ENCODE data around the gene RPAIN. TPM values are rescaled to one million over a fixed set of nuclear protein-coding genes. Genes with fewer than 3 reads are reported as not detected.

The RPAIN gene, protein sequence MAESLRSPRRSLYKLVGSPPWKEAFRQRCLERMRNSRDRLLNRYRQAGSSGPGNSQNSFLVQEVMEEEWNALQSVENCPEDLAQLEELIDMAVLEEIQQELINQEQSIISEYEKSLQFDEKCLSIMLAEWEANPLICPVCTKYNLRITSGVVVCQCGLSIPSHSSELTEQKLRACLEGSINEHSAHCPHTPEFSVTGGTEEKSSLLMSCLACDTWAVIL
- total RNA-seq, result 10 to 100 TPM; 18.9 to 19.7 TPM
- long read RNA-seq, donor 1, partial matches to known transcripts, result 0 of 7 reads
- long read RNA-seq, donor 1, other reads (novel, unspliced or antisense), result 0 of 7 reads
- long read RNA-seq, donor 2, transcript RPAIN-202 (6 exons, 1,394 nt), result minor isoform, 5 of 40 reads
- long read RNA-seq, donor 2, transcript RPAIN-203 (7 exons, 1,535 nt), result major isoform, 25 of 40 reads
- long read RNA-seq, donor 2, partial matches to known transcripts, result 0 of 40 reads
- long read RNA-seq, donor 2, other reads (novel, unspliced or antisense), result 1 of 40 reads

DNA sequence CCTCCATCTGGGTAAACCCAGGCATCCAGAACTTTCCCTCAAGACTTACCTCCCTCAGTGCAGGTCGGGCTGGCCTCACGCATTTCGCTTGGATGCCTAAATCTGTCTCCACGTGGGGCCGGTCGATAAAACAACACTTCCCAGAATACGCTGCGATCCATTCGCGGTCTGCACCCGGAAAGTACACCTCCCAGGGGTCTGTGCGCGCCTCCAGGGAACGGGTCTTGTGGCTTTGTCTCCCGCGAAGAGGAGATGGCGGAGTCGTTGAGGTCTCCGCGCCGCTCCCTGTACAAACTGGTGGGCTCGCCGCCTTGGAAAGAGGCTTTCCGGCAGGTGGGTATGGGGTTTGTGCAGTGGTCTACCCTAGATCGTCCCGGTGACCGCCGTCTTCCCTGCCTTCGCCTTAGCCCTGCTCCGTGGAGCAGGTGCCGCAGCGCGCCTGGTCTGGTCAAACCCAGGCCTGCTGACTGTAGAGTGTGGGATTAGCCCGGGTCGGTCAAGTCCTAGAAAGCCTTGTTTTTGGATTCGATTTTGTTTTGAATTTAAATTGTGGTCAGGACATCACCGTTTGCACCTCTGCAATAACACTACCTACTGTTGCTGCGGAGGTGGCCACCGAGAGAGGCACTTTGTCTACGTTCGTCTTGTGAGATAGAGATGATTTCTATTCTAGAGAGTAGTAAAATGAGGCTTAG lies at the start of gene RPAIN:
Gene RPAIN (plus strand): TSS at position 224 of the 695 bp plus-strand sequence. CDS start 29 bp downstream, at position 253.
- peak; percentile 95 for DNase-seq (ENCODE audit: low spot score)
- intact Hi-C loops (cut with DNase I), result loop anchor here in 1 of 2 donors (10.0 kb wide), 1 partner anchor 1465 kb away; no protein-coding TSS in a partner anchor

DNA sequence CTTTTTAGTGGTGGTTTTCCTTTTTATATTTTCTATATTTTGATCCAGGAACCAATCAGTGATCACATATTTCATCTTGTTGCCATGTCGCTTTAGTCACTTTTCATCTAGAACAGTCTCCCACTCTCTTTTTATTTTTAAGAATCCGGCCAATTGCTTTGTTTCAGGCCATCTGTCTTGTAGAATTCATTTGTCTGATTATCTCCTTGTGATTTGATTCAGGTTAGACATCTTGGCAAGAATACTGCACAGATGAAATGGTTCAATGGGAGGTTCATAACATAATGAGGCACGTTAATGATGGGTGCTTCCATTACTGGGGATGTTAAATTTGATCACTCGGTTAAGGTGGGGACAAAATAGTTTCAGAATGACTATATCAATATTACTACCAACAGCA lies 49.6 kb upstream of the RPAIN start:
- intact Hi-C loops (cut with DNase I), result no loop called here

DNA sequence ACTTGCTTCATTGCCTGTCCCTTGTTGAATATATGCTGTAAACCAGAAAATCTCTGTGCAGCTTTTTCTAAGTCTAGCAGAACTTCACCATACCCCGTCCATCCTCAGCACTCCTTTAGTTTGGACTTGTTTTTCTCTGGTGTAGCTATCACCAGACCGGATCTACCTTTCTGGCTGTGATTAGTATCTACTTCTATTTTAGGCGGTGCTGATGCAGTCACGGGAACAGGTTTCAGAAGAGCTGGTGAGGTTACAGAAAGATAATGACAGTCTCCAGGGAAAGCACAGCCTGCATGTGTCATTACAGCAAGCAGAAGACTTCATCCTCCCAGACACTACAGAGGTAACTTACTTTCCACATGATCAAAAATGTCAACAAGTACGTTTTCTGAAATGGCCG lies 46.9 kb upstream of the RPAIN start:
- intact Hi-C loops (cut with DNase I), result no loop called here
- no peak for DNase-seq (ENCODE audit: low spot score)

More for the DNA sequence above, 49.6 kb upstream of the RPAIN start:
- no peak for DNase-seq (ENCODE audit: low spot score)

DNA sequence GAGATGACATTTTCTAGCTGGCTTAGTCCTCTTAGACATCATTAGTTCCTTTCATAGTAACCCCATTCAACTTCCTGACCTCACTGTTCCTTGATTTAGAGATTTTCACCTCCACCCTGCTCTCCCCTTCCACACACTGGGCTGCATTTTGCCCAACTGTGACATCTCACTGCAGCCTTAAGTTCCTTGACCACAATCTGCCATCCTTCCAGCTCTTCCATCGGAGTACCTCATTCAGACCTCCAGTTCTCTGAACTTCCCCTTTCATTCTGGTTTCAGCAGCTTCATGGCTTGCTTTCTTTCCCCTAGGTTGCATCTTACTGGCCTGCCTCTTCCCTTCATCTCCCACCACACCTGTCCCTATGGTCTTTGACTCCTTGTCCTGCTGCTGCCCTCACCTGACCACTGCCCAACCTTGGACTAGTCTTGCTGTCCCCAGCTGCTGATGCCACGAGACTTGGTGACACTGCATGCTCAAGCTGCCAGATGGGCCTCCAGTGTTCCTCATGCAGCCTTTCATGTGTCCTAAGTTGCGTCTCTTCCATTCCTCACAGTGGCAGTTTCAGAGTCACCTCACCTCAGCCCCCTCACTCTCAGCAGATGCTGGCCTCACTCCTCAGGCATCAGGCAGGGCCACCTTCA lies 41.3 kb upstream of the RPAIN start:
- intact Hi-C loops (cut with DNase I), result no loop called here
- DNase-seq (ENCODE audit: low spot score), result no peak

DNA sequence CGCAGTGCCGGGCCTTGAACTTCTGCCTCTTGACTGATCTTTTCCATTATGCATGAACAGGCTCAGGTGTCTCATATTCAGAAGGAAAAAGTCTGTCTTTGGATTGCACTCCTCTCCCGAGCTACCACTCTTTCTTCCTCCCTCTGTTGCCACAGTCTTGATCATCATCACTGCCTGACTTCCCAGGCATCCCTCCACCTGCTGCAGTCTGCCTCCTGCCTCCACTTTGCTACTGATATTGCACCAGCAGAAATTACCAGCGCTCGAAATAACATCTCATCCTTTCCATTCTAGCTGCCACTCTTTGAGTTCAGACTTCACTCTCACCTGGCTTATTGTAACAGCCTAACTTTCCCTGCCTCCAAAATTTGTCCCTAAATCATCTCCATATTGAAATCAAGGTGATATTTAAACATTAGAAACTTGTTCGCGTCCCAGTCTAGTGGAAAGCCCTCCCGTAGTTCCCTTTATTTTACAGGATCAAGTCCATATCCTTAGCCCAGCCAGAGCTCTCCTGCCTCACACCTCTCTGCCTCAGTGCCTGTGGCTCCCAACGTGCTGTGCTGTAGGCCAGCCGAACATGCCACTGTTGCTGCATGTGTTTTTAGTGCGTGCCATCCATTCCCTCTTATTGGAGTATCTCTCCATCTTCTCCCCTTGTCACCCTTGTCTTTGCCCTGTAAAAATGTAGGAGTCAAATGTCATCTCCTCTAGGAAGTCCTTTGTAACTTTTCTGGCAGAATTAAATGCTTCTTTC lies 40.5 kb upstream of the RPAIN start:
- intact Hi-C loops (cut with DNase I), result no loop called here
- no peak for DNase-seq (ENCODE audit: low spot score)

DNA sequence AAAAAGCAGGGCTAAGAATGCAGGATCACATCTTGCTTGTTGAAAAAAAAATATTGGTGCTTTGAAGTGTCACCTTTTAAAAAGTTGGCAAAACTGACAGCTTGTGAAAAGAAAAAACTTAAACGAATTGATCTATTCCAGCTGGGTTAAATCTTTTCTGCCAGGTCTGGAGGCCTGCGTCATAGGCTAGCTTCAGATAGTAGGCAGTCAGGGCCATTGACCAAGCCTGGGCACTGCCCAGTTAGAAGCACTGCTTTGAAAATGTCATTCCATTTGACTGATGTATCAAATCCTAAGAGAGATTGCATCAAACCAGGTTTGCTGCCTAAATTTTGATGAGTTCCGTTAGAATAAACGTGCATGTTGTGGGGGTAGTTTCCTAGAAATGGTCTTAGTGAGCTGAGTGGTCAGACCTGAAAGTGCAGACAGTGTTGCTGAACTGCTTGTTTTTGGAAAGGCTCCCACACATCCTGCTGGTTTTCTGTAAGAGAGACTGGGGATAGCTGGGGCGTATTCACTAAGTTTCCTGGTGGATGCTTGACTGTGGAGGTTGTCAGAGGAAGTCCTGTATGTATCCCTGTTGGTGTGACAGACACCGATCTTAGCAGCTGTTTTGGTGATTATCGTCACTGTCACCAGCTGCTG lies 39.4 kb upstream of the RPAIN start:
- intact Hi-C loops (cut with DNase I), result no loop called here
- no peak for DNase-seq (ENCODE audit: low spot score)

DNA sequence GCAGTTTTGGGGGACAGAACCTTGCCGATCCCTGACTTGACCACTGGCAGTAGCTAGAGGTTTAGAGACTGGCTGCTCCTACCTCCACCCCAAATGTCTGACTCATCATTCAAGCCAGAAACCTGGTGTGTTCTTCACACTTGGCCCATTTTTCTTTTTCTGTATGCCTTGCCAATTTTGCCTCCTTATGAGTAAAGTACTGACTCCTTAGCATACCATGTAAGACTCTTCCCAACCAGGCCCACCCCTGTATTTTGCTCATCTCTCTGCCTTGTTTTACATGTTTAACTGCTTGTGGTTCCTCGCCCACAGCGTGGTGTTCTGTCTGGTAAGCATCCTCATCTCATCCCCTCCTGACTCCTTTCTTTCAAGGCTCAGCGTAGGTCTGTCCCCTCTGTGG lies 38.4 kb upstream of the RPAIN start:
- DNase-seq (ENCODE audit: low spot score), result no peak
- intact Hi-C loops (cut with DNase I), result no loop called here

DNA sequence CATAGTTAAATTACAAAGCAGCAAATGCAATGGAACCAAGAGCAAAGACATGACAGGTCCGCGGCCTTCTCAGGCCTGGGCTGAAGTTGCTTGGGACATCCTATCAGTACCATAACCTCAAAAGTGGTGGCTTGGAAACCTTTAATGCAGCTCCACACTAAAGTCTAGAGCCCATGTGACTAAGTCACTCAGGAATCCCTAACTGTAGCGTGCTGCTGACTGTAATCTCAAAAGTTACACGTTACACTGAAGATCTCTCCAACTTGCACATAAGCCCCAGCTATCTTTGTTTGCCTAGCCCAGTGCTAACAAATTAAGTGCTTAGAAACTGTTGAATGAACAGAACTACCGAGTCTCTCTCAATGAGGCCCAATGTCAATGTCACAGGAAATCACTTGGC lies 28.3 kb upstream of the RPAIN start:
- no peak for DNase-seq (ENCODE audit: low spot score)
- intact Hi-C loops (cut with DNase I), result no loop called here

DNA sequence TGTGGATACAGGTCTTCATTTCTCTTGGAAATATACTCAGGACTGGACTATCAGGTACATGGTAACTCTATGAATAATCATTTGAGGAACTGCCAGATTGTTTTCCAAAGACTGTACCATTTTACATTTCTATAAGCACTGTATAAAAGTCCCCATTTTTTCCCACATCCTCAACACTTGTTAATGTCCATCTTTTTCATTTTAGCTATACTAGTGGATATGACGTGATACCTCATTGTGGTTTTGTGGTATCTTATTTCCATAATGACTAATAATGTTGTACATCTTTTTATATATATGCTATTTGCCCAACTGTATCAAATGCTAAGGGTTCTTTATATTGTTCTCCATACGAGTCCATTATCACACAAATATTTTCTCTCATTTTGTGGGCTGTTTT lies 23.4 kb upstream of the RPAIN start:
- intact Hi-C loops (cut with DNase I), result no loop called here
- DNase-seq (ENCODE audit: low spot score), result no peak

DNA sequence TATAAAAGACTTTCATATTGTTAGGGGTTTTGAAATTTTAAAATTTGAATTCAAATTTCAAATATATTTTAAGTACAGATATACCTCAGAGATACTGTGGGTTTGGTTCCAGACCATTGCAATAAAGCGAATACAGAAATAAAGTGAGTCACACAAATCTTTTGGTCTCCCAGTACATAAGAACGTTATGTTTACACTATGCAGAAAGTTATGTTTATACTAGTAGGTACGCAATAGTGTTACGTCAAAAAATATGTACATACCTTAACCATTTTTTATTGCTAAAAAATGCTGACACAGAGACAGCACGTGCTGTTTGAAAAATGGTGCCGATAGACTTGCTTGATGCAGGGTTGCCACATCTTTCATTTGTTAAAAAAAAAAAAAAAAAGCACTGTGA lies 20.2 kb upstream of the RPAIN start:
- intact Hi-C loops (cut with DNase I), result loop anchor here in 1 of 2 donors (2.0 kb wide), 1 partner anchor 45 kb away; no protein-coding TSS in a partner anchor
- DNase-seq (ENCODE audit: low spot score), result no peak

DNA sequence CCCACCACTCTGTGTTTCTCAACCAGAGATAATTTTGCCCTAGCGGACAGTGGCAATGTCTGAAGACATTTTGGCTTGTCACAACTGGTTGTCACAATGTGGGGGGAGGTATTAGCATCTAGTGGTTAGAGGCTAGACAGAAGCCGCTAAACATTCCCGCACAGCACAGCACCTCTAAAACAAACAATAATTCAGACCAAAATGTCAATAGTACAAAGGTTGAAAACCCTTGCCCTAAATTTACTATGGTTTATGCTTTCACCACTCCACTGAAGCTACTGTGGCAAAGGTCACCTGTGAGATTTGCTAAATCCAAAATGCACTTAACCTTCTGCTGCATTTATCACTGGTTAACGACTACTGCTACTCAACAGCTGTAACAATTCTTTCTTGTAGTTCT lies 14.6 kb upstream of the RPAIN start:
- intact Hi-C loops (cut with DNase I), result no loop called here
- DNase-seq (ENCODE audit: low spot score), result no peak

DNA sequence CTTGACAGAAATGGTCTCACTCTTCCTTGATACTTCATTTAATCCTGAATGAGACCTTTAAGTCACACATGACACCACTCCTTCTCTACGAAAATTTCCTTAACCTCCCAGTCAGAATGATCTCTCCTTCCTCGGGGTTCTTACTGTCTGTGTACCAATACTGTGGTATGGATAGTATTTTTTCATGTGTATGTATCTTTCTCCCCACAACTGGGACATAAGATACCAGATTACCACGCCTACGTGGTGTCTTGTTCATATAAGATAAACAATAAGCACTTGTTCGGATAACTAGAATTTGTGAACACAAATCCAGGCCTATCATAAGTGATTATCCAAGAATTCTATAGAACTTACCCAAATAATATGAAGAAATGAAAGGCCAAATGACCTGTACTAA lies 11.8 kb upstream of the RPAIN start:
- no peak for DNase-seq (ENCODE audit: low spot score)
- intact Hi-C loops (cut with DNase I), result no loop called here

DNA sequence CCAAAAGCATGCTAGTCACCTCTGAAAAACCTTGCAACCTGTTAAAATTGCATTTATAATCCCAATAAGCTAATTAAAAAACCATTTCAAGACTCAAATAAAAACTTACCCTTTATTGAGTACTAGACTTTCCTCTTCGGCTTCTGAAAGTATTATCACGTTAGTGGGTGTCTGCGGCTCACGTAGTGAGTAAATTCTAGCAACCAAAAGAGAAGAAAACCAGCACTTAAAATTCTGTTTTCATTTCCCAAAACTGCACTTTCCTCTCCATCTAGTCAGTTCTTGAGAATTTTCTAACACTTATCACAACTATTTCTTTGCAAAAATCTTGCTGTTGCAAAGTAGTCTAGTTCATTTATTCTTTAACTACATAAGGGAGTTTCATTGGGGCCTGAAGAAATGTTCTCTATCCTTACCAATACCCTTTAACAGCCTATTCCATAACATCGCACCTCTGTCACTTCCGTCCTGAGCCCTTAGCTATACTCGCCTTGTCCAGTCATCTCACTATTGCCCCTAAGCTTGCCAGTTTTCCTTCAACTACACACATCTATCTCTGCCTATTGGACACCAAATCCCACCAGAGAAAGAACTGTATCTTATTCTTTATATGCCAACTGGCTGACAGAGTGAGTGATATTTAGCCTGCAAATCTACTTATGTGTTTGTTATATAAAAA lies 9.2 kb upstream of the RPAIN start:
- DNase-seq (ENCODE audit: low spot score), result no peak

DNA sequence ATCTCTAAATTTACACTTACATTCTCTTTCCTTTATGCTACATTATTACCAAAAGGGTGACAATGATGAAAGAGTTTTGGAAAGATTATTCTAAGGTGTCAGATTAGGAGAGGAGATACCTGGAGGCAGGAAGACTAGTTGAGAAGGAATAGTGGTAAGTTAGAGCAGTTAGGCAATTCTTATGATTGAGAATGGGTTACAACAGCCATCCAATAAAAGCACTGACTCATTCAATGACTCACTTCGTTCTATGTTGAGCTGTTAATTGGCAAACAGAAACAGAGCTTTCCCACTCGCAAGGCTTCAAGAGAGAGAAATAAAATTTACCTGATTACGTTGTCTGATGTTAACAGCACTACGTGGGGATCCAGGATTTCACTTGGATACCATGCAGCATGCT lies 6.3 kb upstream of the RPAIN start:
- no peak for DNase-seq (ENCODE audit: low spot score)
- intact Hi-C loops (cut with DNase I), result no loop called here

More for the DNA sequence above, 9.2 kb upstream of the RPAIN start:
- intact Hi-C loops (cut with DNase I), result no loop called here

DNA sequence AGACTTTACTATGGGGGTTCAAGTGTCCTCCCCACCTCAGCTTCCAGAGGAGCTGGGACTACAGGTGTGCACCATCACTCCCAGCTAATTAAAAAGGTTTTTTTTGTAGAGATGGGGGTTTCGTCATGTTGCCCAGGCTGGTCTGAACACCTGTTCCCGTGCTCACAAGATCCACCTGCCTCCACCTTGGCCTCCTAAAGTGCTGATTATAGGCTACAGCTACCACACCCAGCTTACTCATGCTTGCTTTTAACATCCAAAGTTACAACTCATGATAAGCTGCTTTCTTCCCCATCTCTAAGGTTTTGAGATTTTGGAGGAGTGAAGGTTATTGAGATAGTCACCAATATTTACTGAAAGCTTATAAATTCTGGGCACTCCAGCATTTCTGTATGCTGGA lies 3.1 kb upstream of the RPAIN start:
- intact Hi-C loops (cut with DNase I), result no loop called here
- DNase-seq (ENCODE audit: low spot score), result no peak

DNA sequence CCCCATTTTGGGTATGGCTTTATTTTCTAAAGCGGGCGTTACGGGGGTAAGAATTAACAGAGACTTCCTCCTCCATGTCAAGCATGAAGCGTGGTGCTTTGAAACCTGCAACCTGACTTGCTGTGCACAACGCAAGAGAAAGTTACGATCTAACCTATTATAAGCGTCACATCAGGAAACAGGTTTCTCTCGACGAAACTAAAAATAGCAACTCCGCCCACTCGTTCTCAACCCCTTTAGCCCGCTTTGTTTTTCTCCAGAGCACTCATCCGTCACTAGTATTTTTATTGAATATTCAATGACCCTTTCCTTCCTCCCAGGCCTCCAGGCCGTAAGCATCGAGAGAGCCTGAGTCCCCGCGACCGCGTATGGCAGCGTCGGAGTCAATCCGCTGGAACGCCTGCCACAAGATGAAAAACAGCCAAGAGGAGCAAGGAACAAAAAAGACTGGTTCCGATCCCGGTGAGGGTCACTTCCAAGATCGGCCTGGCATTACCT lies 1.1 kb upstream of the RPAIN start:
- intact Hi-C loops (cut with DNase I), result no loop called here
- no peak for DNase-seq (ENCODE audit: low spot score)

DNA sequence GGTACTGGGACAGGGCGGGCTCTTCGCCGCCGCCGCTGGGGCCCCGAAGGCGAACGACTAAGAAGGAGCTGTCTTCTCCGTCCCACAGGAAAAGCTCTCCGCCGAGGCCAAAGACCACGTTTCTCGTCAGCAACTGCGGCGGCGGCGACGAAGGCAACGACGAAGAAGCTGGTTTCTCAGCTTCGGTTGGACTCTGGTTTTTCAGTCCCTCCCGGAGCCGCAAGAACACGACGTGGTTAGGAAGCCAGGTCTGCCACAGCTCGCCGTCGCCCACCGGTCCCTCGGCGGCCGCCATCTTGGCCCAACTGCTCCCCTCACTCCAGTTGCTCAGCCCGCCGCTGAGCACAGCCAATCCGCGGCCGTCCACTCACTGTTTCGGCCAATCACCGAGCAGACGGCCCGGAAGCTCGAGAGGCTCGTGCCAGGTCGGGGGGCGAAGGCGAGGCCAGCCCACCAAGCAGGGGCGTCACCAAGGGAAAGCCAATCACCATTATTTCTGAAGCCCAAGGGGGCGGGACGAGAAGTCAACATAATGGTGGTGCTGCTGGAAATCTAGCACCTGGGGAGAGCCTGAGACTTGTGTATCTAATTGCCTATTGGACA lies 525 bp upstream of the RPAIN start, which contains the start of gene NUP88:
Gene NUP88 (minus strand): TSS at position 307 of the 603 bp plus-strand sequence. CDS start 12 bp downstream, at position 295.
- intact Hi-C loops (cut with DNase I), result no loop called here
- peak; percentile 97 for DNase-seq (ENCODE audit: low spot score)

Measured in posterior vena cava (tissue), 2 donors.